GM19438 (cell line): ENCODE results near the gene SIGLEC9.

Source experiments
- ATAC-seq: cut with Tn5 transposase; IDR thresholded peaks from one replicate; pipeline ENCODE4 v1.9.1; 2021; ENCODE audit warnings: low read depth; ENCODE audit not compliant: unreplicated experiment

The SIGLEC9 gene

GRCh38 chr19:51096473-51097165 is 28.1 kb upstream of the SIGLEC9 start:
- ATAC-seq: no peak

- ATAC-seq: no peak
These were observed 27.5 kb upstream of the SIGLEC9 start for GRCh38 chr19:51097166-51097738.

DNA sequence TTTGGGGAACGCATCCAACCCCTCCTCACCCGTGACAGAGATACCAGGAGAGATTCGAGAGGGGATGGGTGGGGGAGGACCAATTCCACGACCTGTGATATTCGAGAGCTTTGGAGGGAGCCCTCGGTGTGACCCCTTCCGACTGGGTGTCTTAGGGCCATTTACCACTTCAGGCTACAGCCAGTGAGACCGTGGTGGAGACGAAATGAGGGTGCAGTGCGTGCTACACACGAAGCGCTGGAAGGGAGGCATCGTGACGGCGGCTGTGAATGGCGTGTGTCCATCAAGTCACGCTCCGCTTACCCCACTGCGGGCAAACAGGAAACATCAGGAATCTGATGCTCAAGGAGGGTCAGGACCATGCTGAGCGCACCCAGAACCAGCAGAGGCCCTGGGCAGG is 26.9 kb upstream of the SIGLEC9 start:
- ATAC-seq: no peak

- no peak for ATAC-seq
These were observed 26.2 kb upstream of the SIGLEC9 start for GRCh38 chr19:51098365-51099046.

GRCh38 chr19:51099047-51099382 is 25.7 kb upstream of the SIGLEC9 start:
- ATAC-seq: no peak

- ATAC-seq: no peak
These were observed 24.1 kb upstream of the SIGLEC9 start for GRCh38 chr19:51100601-51101000.

DNA sequence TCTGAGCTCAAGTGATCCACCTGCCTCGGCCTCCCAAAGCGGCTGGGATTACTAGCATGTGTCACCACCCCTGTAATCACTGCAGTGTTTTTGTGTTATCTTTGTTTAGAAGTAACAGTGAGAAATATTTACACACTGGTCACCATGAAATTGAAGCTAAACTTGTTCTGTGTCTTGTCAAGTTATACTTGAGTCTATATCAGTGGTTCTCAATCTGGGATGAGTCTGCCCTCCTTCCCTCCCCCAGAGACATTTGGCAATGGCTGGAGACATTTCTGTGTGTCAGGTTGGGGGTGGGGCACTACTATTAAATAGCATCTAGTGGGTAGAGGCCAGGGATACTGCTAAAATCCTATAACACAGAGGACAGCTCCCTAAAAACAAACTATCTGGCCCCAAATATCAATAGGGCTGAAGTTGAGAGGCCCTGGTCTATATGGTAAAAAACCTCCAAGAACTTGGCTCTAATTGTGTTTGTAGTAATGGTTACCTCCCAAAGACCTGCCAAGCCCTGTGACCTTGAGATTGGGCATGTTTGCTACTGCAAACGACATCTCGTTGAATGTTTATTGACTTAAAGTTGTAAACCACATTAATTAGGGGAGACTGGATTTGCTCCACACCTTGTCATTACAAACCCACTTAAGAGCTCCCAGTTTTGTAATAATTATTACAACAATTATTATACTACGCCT is 23.4 kb upstream of the SIGLEC9 start:
- ATAC-seq: no peak

DNA sequence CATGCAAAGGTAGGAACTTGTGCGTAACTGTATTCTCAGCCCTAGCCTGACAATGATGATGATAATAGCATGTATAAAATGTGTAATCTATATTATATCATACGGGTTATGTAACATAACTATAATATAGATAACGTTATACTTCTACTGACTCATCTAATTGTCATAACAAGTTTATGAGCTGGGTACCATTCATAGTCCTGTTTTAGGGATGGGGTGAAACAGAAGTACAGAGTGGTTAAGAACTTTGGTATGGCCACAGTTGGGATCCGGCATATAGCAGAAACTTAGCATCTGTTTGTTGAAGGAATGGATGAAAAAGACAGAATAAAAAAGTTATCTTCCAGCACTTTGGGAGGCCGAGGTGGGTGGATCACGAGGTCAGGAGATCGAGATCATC is 21.7 kb upstream of the SIGLEC9 start:
- no peak for ATAC-seq

GRCh38 chr19:51103926-51104341 is 20.8 kb upstream of the SIGLEC9 start:
- no peak for ATAC-seq

- no peak for ATAC-seq
These were observed 17.2 kb upstream of the SIGLEC9 start for GRCh38 chr19:51107406-51108065.

DNA sequence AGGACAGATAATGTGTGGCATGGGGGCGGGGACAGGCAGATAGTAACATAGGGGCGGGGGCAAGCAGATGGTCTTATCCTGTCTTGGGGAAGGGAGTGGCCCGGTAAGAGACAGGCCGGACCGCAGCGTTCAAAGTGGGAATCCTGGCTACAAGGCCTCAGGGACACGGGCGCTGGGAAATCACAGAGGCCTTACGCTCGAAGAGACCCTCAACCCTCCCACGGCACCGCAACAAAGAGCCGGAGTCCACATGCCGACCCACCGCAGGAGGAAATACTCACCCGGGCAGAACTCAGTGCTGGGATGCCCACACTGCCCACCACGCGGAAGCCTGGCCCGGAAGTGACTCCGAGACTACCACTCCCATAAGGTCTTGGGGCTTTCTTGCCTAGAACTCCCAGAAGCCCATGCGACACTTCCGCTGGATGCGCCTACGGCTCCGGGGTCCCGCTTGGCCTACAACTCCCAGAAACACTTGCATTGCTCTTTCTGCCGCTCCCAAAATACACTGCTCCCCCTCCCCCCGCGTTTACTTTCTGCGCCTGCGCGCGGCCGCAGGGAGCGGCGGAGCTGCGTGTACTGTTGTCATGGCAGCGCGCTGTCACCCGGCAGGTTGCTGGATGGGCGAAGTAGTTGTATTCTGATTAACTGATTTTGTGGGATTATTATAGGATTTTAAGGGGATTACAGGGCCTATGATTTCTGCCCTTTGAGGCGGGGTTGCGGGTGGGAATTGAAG is 16.5 kb upstream of the SIGLEC9 start, which contains the start of gene CTU1:
TSS of gene CTU1 (minus strand) at position 344 of the 739 bp plus-strand sequence. CDS start 3,840 bp downstream, outside the sequence.
- ATAC-seq: peak; percentile 93

GRCh38 chr19:51108805-51109146 is 15.9 kb upstream of the SIGLEC9 start:
- ATAC-seq: peak; percentile 17

DNA sequence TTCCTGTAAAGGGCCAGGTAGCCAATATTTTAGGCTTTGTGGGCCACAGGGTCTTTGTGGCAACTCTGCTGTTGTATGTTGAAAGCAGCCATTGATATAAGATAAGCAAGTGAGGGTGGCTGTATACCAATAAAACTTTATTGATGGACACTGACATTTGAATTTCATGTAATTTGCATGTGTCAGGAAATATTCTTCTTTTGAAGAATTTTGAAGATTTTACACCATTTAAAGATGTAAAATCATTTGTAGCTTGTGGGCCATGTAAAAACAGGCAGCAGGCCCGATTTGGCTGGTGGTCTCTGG is 14.1 kb upstream of the SIGLEC9 start:
- no peak for ATAC-seq

DNA sequence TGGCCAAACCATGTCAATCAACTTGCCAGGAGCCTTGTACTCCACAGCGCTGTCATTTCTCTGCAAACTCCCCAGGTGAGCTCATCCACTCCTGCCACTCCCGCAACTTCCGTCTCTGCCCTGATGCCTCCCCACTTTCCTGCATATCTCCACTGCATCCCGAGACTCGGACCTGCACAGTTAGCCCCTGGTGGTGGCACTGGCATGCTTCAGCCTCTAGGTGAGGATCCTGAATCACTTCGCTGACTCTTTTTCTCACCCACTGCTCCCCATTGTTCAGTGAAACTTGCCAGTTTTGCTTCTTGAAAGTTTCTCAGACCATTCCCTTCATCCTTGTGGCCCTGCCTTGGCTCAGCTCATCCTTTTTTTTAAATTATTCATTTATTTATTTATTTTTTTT is 13.1 kb upstream of the SIGLEC9 start:
- ATAC-seq: no peak

GRCh38 chr19:51114087-51114729 is 10.5 kb upstream of the SIGLEC9 start:
- no peak for ATAC-seq

GRCh38 chr19:51116736-51117286 is 7.9 kb upstream of the SIGLEC9 start:
- ATAC-seq: no peak

DNA sequence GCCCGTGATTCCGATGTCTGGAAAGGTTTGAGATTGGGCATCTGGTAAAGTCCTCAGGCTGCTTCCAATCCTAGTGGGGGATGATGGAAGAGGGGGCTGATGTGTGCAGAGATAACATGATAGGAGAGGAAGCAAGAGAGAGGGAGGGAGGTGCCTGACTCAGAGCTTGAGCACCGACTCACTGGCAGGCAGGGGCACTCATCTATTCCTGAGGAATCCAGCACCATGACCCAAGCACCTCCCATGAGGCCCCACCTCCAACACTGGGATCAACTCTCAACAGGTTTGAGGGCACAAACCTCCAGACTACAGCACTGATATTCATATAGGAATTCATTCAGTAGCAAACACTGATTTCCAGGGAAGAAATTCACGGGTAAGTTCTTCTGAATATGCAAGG is 5.6 kb upstream of the SIGLEC9 start:
- no peak for ATAC-seq

DNA sequence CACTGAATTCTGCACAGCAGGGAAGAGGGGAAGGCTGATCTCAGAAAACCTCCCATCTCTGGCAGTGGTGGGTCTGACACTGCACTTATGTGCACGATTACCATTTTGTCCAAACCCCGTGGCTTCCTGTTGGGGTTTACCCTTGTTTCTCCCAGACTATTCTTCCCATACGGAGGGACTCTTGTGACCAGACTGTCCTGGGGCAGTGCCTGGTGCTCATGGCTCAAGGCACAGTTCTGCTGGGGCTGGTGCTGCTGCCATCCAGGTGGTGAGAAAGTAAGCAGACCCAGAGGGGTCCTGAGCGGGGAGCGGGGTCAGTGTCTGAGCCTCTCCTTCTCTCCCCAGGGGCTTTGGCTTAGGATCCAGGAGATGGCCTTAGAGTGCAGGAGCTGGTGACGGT is 5.1 kb upstream of the SIGLEC9 start:
- no peak for ATAC-seq

- no peak for ATAC-seq
These were observed 4.5 kb upstream of the SIGLEC9 start for GRCh38 chr19:51120160-51120559.

DNA sequence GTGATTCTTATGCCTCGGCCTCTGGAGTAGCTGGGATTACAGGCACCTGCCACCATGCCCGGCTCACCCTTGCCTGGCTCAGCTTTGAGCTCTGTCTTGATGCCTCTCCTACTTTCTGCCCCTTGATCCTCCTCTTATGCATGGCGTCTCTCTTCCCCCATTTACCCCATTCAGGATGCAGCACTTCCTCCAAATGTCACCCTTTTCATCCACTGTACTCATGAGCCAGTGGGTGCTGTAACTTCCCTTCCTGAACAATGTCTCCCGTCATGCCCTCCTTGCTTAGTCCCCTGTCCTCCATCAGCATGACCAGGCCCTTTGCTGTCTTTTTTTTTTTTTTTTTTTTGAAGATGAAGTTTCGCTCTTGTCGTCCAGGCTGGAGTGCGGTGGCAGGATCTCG is 3.4 kb upstream of the SIGLEC9 start:
- ATAC-seq: no peak
